HG02884 (cell line): ENCODE data around the gene ADGRL3.

Experiments used
- ATAC-seq: cut with Tn5 transposase; IDR thresholded peaks from one replicate; pipeline ENCODE4 v1.9.1; 2021; ENCODE audit warnings: mild to moderate bottlenecking, moderate library complexity; ENCODE audit not compliant: unreplicated experiment

ADGRL3 gene

DNA sequence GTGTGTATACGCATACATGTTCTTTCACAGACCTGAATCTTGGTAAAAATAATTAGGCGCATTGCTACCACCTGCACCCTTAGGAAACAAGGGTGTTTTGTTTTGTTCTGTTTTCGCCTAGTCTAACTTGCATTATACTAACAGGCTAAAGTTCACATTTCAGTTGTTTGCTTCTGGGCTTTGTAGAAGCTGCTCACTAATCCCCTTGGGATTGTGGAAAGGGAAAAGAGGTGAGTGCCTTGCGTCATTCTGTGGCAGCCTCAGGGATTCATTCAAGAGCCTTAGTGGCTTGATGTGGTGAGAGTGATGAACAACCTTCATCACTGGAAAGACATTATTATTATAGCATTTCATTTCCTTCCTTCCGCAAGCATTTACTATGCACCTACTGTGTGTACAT, 331.1 kb downstream of the ADGRL3 start:
- ATAC-seq: no peak

GRCh38 chr4:61532336-61533000, 332.3 kb downstream of the ADGRL3 start:
- ATAC-seq: no peak

DNA sequence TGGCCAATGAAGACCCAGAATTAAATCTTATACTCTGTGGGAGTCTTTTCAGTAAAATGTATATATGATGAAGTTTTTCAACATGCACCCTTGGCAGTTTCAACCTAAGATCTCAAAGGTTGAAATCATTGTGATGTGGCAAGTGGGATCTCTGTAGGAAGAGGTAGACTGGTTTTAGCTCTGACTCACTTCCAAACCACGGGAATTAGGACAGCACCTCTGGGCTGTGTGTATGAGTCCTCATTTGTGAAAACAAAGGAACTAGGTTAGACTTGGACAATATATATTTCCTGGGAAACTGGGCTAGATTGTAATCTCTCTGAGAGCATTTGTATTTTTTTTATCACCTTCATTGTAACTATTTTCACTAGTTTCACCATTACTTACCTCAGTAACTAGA, 333.0 kb downstream of the ADGRL3 start:
- no peak for ATAC-seq

DNA sequence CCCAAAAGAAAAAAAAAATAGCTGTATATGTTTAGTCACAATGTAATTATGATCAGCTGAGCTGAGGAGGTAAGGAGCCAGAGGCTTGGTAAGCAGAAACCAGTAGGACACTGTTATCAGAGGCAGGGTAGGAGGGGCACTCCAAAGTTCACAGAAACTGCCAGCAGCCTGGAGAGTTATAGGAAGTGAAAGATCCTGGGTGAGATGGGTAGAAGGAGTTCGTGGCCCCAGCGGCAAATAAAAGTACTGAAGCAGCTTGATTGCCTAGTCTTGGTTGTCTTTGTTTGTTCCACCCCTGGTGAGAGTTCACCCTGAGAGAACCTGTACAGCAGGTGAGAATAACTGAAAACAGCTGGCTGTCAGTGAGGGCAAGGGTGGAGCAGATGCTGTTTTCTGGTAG, 340.8 kb downstream of the ADGRL3 start:
- ATAC-seq: no peak

GRCh38 chr4:61541459-61541858, 341.3 kb downstream of the ADGRL3 start:
- ATAC-seq: no peak

GRCh38 chr4:61543976-61544375, 343.9 kb downstream of the ADGRL3 start:
- ATAC-seq: no peak

DNA sequence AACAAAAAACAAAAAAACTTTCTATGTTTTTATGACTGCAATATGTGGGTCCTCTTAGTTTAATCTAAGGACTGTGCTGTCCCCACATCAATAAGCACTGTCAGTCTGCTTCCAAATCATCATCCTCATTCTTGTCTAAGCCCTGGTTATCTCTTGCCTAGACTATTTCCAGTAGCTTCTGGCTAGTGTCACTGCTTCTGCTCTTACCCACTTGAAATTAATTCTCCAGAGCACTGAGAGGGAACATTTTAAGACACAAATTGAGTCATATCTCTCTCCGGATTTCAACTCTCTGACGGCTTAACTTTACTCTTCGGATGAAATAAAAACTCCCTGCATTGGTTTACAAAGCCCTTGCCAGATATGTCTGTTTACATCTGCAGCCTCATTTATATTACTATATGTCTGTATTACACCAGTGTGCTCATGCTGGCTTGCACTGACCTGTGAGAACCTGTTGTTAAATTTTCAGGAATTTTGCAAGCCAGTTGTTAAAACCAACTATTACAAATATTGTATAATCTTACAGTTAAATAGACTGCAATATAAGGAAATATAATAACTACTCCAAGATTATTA, 345.9 kb downstream of the ADGRL3 start:
- no peak for ATAC-seq

- ATAC-seq: no peak
These were observed 349.2 kb downstream of the ADGRL3 start for GRCh38 chr4:61549336-61549735.

- no peak for ATAC-seq
These were observed 353.5 kb downstream of the ADGRL3 start for GRCh38 chr4:61553557-61554125.

GRCh38 chr4:61555789-61556188, 355.7 kb downstream of the ADGRL3 start:
- ATAC-seq: no peak

GRCh38 chr4:61556277-61556676, 356.2 kb downstream of the ADGRL3 start:
- ATAC-seq: no peak

- ATAC-seq: no peak
These were observed 359.3 kb downstream of the ADGRL3 start for GRCh38 chr4:61559396-61559795.

DNA sequence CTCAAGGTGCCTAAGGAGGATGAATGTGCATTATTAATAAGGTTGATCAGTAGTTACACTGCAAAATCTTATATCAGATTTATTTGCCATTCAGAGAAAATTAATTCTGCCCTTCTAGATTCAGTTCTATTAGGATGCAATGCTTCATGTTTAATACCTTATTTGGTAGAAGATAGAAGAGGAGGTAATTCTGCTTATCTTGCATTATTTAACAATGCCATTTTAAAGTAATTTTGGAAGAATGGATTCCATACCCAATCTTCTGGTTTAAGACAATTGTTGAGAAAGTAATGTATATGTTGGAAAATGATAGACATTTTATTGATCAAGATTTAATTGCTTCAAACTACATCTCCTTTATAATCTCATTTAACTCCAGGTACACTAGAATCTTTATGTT, 360.9 kb downstream of the ADGRL3 start:
- no peak for ATAC-seq

- no peak for ATAC-seq
These were observed 371.8 kb downstream of the ADGRL3 start for GRCh38 chr4:61571761-61572559.

GRCh38 chr4:61575796-61576195, 375.7 kb downstream of the ADGRL3 start:
- ATAC-seq: no peak

DNA sequence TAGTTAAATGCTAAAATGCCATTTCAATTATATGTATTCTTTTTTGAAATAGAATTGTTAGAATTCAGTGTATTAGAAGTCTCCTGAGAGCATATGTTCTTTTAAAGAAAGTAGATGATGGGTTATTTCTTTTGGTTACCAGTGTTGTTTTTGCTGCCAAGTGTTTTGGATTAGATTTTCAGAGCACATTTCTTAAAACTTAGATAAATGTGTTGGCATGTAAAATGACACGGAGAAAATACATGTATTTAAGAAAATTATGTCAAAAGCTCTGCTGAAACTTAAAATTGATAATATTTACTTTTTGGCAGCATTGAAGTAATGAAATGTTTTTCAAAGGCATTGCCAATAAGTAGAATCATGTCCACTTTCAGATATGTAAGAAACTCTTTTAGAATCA, 379.7 kb downstream of the ADGRL3 start:
- no peak for ATAC-seq

GRCh38 chr4:61580721-61581377, 380.7 kb downstream of the ADGRL3 start:
- no peak for ATAC-seq

- no peak for ATAC-seq
These were observed 383.6 kb downstream of the ADGRL3 start for GRCh38 chr4:61583696-61584095.

GRCh38 chr4:61588621-61589402, 388.7 kb downstream of the ADGRL3 start:
- ATAC-seq: no peak

DNA sequence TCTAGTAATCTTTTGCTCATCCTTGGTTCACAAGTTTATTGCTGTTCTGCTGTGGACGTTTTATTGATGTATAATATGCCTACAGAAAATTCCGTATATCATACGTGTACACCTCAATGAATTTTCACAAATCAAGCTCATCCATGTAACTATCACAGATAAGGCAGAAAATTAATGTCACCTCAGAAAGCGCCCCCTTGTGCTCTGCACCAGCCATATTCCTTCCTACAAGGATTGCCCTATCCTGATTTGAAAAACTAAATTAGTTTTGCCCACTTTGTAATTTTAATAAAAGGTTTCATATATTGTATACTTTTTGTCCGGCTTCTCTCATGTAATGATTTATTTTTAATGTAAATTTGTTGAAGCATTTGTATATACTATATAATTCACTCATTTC, 390.8 kb downstream of the ADGRL3 start:
- no peak for ATAC-seq
